ENCODE data around the gene CYB561.
A peak's percentile ranks its signal among the peaks of the same experiment; 100 is the strongest.

The CYB561 gene

GRCh38 chr17:63399316-63399715, 46.8 kb downstream of the CYB561 start:
- DNase-seq (ENCODE audit: low spot score) = no peak
- H3K27ac ChIP-seq = peak overlapping the region in 1 of 2 donors; percentile 42
- no peak for TF ChIP-seq CTCF (IDR thresholded peaks at IDR 0.05)
- H3K4me3 ChIP-seq = no peak overlapping the region

- TF ChIP-seq CTCF (IDR thresholded peaks at IDR 0.05) = no peak
- Histone ChIP-seq H3K4me3 (no peak overlapping the region), H3K27ac (peak overlapping the region in 1 of 2 donors; percentile 34)
- DNase-seq (ENCODE audit: low spot score) = no peak
Observed at GRCh38 chr17:63398680-63399079, 47.4 kb downstream of the CYB561 start.

GRCh38 chr17:63395075-63395805, 50.9 kb downstream of the CYB561 start:
- H3K4me3 ChIP-seq = no peak overlapping the region
- no peak for TF ChIP-seq CTCF (IDR thresholded peaks at IDR 0.05)
- no peak for DNase-seq (ENCODE audit: low spot score)
- H3K27ac ChIP-seq = peak overlapping the region in 1 of 2 donors; percentile 71

- Histone ChIP-seq H3K4me3 (no peak overlapping the region), H3K27ac (no peak overlapping the region)
- TF ChIP-seq CTCF (IDR thresholded peaks at IDR 0.05) = no peak
- DNase-seq (ENCODE audit: low spot score) = no peak
Observed at GRCh38 chr17:63390090-63390489, 56.0 kb downstream of the CYB561 start.

GRCh38 chr17:63387656-63388340, 58.3 kb downstream of the CYB561 start:
- TF ChIP-seq CTCF (IDR thresholded peaks at IDR 0.05) = no peak
- no peak overlapping the region for H3K27ac ChIP-seq
- H3K4me3 ChIP-seq = no peak overlapping the region
- no peak for DNase-seq (ENCODE audit: low spot score)

- TF ChIP-seq CTCF (IDR thresholded peaks at IDR 0.05) = no peak
- Histone ChIP-seq H3K4me3 (no peak overlapping the region), H3K27ac (no peak overlapping the region)
- DNase-seq (ENCODE audit: low spot score) = no peak
Observed at GRCh38 chr17:63382826-63383225, 63.3 kb downstream of the CYB561 start.

All from coronary artery (tissue), 2 donors.